ENCODE measurements around the gene RUBCNL. TPM values are rescaled to one million over a fixed set of nuclear protein-coding genes. Genes with fewer than 3 reads are reported as not detected.

Gene RUBCNL
- total RNA-seq, 1 experiment from 2014 or later, result not detected

DNA sequence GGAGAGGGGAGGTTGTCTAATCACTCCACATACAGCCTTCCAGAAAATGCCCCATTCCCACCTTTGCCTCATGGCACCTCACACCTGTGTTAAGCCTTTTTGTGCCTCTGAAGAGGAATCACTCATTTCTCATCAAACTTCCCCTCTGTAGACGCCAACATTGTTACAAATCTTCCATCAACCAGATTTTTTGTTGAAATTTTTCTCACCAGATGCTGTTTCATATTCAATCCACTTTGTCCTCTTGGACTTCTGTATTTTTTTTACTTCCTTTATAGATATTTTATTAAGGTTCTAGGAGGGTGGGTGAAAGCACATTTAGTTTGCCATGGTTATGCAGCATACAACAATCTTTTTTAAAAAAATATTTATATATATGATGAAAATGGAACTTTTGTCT lies 74.0 kb downstream of the RUBCNL start:
- no peaks in the 10 kb centered on the region for H3K27me3 ChIP-seq (ENCODE audit: control insufficient read depth, insufficient read depth, low read length)
- no TSS peak for BruUV-seq (replicated peaks)
- no peak overlapping the region for H3K27ac ChIP-seq (ENCODE audit: low read length)
- H3K9me3 ChIP-seq (ENCODE audit: control insufficient read depth, insufficient read depth, low read depth, low read length), result no peaks in the 10 kb centered on the region
- TF ChIP-seq SIN3A (IDR thresholded peaks at IDR 0.05; ENCODE audit: borderline replicate concordance, insufficient read depth, low read depth, low read length) (no peak), TCF7L2 (IDR thresholded peaks at IDR 0.05; ENCODE audit: low read depth, low read length) (no peak), POLR2AphosphoS5 (IDR thresholded peaks at IDR 0.05; ENCODE audit: low read depth, low read length) (no peak)
- TF ChIP-seq, protein P1, sequence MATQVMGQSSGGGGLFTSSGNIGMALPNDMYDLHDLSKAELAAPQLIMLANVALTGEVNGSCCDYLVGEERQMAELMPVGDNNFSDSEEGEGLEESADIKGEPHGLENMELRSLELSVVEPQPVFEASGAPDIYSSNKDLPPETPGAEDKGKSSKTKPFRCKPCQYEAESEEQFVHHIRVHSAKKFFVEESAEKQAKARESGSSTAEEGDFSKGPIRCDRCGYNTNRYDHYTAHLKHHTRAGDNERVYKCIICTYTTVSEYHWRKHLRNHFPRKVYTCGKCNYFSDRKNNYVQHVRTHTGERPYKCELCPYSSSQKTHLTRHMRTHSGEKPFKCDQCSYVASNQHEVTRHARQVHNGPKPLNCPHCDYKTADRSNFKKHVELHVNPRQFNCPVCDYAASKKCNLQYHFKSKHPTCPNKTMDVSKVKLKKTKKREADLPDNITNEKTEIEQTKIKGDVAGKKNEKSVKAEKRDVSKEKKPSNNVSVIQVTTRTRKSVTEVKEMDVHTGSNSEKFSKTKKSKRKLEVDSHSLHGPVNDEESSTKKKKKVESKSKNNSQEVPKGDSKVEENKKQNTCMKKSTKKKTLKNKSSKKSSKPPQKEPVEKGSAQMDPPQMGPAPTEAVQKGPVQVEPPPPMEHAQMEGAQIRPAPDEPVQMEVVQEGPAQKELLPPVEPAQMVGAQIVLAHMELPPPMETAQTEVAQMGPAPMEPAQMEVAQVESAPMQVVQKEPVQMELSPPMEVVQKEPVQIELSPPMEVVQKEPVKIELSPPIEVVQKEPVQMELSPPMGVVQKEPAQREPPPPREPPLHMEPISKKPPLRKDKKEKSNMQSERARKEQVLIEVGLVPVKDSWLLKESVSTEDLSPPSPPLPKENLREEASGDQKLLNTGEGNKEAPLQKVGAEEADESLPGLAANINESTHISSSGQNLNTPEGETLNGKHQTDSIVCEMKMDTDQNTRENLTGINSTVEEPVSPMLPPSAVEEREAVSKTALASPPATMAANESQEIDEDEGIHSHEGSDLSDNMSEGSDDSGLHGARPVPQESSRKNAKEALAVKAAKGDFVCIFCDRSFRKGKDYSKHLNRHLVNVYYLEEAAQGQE (IDR thresholded peaks at IDR 0.05; ENCODE audit: insufficient read depth in 1 of 2, low read depth in 2 of 2, low read length in 1 of 2), result no peak
- TF ChIP-seq, protein P2, sequence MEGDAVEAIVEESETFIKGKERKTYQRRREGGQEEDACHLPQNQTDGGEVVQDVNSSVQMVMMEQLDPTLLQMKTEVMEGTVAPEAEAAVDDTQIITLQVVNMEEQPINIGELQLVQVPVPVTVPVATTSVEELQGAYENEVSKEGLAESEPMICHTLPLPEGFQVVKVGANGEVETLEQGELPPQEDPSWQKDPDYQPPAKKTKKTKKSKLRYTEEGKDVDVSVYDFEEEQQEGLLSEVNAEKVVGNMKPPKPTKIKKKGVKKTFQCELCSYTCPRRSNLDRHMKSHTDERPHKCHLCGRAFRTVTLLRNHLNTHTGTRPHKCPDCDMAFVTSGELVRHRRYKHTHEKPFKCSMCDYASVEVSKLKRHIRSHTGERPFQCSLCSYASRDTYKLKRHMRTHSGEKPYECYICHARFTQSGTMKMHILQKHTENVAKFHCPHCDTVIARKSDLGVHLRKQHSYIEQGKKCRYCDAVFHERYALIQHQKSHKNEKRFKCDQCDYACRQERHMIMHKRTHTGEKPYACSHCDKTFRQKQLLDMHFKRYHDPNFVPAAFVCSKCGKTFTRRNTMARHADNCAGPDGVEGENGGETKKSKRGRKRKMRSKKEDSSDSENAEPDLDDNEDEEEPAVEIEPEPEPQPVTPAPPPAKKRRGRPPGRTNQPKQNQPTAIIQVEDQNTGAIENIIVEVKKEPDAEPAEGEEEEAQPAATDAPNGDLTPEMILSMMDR (IDR thresholded peaks at IDR 0.05), result no peak
- no peak for ATAC-seq
- ChIA-PET POLR2A (no interaction called here), CTCF (no interaction called here)
- no peak for DNase-seq (ENCODE audit: low read depth, low spot score)
- in situ Hi-C loops (cut with HindIII; ENCODE audit: low pct_unique_long_range_greater_than_20kb, low sequenced_read_pairs), result no loop called here
- H3K36me3 ChIP-seq (ENCODE audit: control insufficient read depth, insufficient read depth, low read length), result no peaks in the 10 kb centered on the region
- no peak overlapping the region for H3K4me3 ChIP-seq (ENCODE audit: low read depth in 2 of 2, low read length in 2 of 2)
- no peaks in the 10 kb centered on the region for H3K4me1 ChIP-seq (ENCODE audit: control insufficient read depth, insufficient read depth, low read length)
- intact Hi-C loops (cut with micrococcal nuclease; ENCODE audit: unreplicated experiment), result no loop called here

DNA sequence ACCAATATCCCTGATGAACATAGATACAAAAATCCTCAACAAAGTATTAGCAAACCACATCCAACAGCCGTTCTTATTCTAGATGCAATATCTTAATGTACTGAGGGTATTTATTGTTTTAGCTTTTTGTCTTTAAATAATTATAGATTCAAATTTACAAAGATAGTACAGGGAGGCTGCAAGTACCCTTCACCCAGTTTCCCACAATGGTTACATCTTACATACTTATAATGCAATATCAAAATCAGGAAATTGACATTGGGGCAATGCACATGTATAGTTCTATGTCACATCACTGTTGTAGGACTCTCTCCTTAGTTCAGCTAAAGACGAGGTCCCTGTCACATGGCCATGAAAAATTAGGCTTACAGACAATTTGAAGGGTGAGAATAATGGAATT lies 75.8 kb downstream of the RUBCNL start:
- Histone ChIP-seq H3K27me3 (ENCODE audit: control insufficient read depth, insufficient read depth, low read length) (no peaks in the 10 kb centered on the region), H3K4me1 (ENCODE audit: control insufficient read depth, insufficient read depth, low read length) (no peaks in the 10 kb centered on the region), H3K27ac (ENCODE audit: low read length) (no peak overlapping the region), H3K4me3 (ENCODE audit: low read depth in 2 of 2, low read length in 2 of 2) (no peak overlapping the region), H3K36me3 (ENCODE audit: control insufficient read depth, insufficient read depth, low read length) (no peaks in the 10 kb centered on the region), H3K9me3 (ENCODE audit: control insufficient read depth, insufficient read depth, low read depth, low read length) (no peaks in the 10 kb centered on the region)
- DNase-seq (ENCODE audit: low read depth, low spot score), result no peak
- BruUV-seq (replicated peaks), result no TSS peak
- no peak for TF ChIP-seq TCF7L2 (IDR thresholded peaks at IDR 0.05; ENCODE audit: low read depth, low read length)
- no peak for TF ChIP-seq SIN3A (IDR thresholded peaks at IDR 0.05; ENCODE audit: borderline replicate concordance, insufficient read depth, low read depth, low read length)
- TF ChIP-seq, protein P2 (IDR thresholded peaks at IDR 0.05), result no peak
- TF ChIP-seq, protein P1 (IDR thresholded peaks at IDR 0.05; ENCODE audit: insufficient read depth in 1 of 2, low read depth in 2 of 2, low read length in 1 of 2), result no peak
- TF ChIP-seq POLR2AphosphoS5 (IDR thresholded peaks at IDR 0.05; ENCODE audit: low read depth, low read length), result no peak
- POLR2A ChIA-PET, result no interaction called here
- CTCF ChIA-PET, result no interaction called here
- in situ Hi-C loops (cut with HindIII; ENCODE audit: low pct_unique_long_range_greater_than_20kb, low sequenced_read_pairs), result no loop called here
- no peak for ATAC-seq
- intact Hi-C loops (cut with micrococcal nuclease; ENCODE audit: unreplicated experiment), result no loop called here

Measured in Panc1 (cell line).